K562 treated with DMSO at 1 percent for 4 hours (cell line): ENCODE results near the gene CBX6. TPM values are rescaled to one million over a fixed set of nuclear protein-coding genes. Genes with fewer than 3 reads are reported as not detected.

ENCODE experiments used
- total RNA-seq: library from RNA; unstranded; fragments of 300-600 nt; gene quantifications from 2 replicates; pipeline ENCODE4 v1.2.3, GENCODE V29; 2022; ENCODE audit not compliant: insufficient read depth

Gene CBX6
- total RNA-seq, result 6.0 and 6.8 TPM in 2 replicates

GRCh38 chr22:38872172-38872830 is at the start of gene CBX6:
CBX6 (minus strand) TSS chr22:38872216; CDS start chr22:38872190, 26 bp downstream.

GRCh38 chr22:38843657-38844314 is 28.2 kb downstream of the CBX6 start, which contains the start of gene NPTXR:
NPTXR (minus strand) TSS chr22:38844028.

Other genes with a start within 250 kb of the CBX6 start
- 0.18 TPM in 1 of 2 replicates, not detected in the other for gene FAM227A, start 215.8 kb downstream of the CBX6 start, total RNA-seq
- gene CBY1, start 215.6 kb downstream of the CBX6 start, total RNA-seq, result 5.3 and 10.2 TPM in 2 replicates
- gene TOMM22, start 190.3 kb downstream of the CBX6 start, total RNA-seq, result 9.8 and 11.7 TPM in 2 replicates
- 28.2 and 31.0 TPM in 2 replicates for gene JOSD1, start 171.3 kb downstream of the CBX6 start, total RNA-seq
- gene GTPBP1, start 166.3 kb downstream of the CBX6 start, total RNA-seq, result 15.0 and 27.6 TPM in 2 replicates
- 58.8 and 70.5 TPM in 2 replicates for gene SUN2, start 116.2 kb downstream of the CBX6 start, total RNA-seq
- gene DNAL4, start 78.1 kb downstream of the CBX6 start, total RNA-seq, result 13.0 and 16.8 TPM in 2 replicates
- gene NPTXR, start 28.2 kb downstream of the CBX6 start, total RNA-seq, result 3.1 and 5.0 TPM in 2 replicates
- gene APOBEC3A, start 85.4 kb upstream of the CBX6 start, total RNA-seq, result not detected in 2 replicates
- 63.6 and 66.8 TPM in 2 replicates for gene APOBEC3B, start 110.1 kb upstream of the CBX6 start, total RNA-seq
- 41.8 and 48.1 TPM in 2 replicates for gene APOBEC3C, start 142.0 kb upstream of the CBX6 start, total RNA-seq
- 6.8 and 9.6 TPM in 2 replicates for gene APOBEC3D, start 148.9 kb upstream of the CBX6 start, total RNA-seq
- 2.1 and 2.2 TPM in 2 replicates for gene APOBEC3F, start 168.6 kb upstream of the CBX6 start, total RNA-seq
- gene APOBEC3G, start 205.1 kb upstream of the CBX6 start, total RNA-seq, result 8.7 and 13.0 TPM in 2 replicates
- gene APOBEC3H, start 225.0 kb upstream of the CBX6 start, total RNA-seq, result not detected in 2 replicates